TTC549 (cell line): Measurements from ENCODE around the gene NOXRED1.

Source experiments
- FAIRE-seq: peaks from 2 replicates; lab custom pipeline; 2012; peaks lifted over from hg19 to GRCh38; lab: Jason Lieb, UNC

NOXRED1 gene

GRCh38 chr14:77407158-77407557, 16.2 kb downstream of the NOXRED1 start:
- FAIRE-seq: no peak

DNA sequence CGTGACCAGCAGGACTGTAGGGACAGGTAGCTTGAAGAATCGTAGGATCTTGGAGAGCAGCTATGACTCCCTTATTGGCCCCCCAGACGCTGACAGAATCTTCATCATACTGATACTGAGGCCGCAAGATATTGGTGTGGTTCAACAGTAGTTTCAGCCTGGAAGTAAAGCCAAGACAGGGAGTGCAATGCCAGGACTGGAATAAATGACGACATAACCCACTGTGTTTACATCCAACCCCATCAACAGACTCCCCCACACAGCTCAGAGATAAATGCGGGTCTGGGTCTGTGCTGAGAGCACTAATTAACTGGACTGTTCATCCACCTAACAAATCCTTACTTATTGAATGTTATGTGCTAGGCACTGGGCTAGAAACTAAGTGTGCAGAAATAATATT, 16.6 kb downstream of the NOXRED1 start:
- no peak for FAIRE-seq

DNA sequence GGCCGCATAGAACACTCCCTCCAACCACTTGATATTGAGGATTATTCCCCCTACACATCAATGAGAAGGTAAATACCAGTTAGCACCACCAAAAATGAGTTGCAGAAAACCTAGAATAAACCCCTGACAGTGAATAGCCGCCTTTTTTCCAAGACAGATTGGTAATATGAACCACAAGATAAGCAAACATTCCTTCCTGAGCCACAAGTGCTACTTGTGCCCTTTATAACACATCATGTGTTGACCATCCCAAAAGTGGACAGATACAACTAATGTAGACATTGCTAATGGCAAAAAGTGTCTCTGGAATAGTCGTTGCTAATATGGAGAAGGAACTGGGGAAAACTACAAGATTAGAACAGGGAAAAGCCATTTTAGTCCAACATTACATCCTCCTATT, 17.2 kb downstream of the NOXRED1 start:
- FAIRE-seq: no peak

DNA sequence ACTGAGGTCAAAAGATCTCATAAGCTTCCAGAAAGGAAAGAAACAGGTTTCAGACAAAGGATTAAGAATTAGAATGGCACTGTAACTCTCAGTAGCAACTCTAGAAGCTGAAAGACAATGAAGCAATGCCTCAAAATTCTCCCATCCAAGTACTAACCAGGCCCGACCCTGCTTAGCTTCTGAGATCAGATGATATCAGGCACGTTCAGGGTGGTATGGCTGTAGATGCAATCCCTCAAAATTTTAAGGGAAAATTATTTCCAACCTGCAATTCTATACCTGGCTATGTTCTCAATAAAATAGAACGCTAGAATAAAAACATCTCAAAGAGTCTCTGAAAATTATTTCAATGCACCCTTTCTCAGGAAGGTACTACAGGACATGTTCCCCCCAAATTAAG, 19.6 kb downstream of the NOXRED1 start:
- no peak for FAIRE-seq

- no peak for FAIRE-seq
These were observed 23.1 kb downstream of the NOXRED1 start for GRCh38 chr14:77400216-77400615.

DNA sequence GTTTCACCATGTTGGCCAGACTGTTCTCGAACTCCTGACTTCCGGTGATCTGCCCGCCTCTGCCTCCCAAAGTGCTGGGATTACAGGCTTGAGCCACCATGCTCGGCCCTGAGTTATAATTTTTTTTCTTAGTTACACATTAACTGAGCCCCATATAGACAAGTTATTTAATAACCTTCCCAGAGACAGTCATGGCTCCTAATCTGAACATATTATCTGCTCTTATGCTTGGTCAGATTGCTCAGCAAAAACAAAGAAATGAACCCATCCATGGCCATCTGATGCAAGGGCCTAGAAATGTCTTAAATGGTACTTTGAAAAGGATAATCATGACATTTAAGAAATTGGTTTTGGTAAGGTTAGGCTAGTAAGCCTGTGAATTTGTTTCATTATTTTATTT, 33.1 kb downstream of the NOXRED1 start:
- no peak for FAIRE-seq

- FAIRE-seq: no peak
These were observed 44.6 kb downstream of the NOXRED1 start for GRCh38 chr14:77378701-77379100.

DNA sequence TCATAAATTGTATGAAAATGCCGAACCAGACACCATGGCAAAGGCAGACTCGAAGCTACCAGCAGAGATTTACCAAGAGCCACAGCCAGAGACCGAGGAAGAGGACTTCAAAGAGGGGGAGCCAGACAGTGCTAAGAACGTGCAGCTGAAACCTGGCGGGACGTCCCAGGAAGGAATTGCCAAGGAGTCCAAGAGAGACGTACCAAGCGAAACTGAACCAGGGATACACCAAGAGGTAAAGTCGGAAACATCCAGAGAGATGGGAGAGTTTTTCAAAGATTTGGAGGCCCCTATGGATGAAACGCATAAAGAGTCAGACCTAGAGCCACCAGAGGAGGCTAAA, 45.9 kb downstream of the NOXRED1 start:
- no peak for FAIRE-seq

DNA sequence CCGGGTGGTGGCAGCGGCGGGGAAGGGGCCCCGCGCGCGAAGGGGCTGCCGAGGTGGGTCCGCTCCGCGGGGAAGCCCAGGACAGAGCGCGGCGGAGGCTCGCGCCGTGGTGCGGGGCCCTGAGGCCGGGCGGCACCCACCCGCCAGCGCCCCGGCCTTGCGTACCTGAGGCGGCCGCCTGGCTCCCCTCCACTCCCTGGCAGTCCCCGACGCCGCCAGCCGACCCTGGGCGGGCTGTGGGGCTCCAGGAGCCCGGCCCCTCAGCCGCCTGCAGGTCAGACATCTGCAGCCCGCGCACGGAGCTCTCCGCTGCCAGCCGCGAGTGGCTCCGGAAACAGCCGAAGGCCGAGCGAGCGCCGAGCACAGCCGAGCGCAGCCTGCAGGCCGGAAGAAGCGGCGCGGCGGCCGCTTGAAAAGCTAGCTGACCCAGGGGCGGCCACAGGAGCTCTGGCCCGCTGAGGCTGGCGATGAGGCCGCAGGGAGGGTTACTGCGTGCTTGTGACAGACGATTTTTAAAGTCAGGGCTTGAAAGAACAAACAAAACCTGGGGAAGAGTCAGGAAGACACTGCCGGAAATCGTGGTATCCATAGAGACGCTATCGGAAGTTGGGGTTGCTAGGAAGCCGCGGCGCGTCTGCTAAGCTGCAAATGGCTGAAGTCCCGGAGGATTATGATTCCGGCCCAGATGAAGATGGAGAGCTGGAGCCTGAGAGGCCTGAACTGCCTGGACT, 46.4 kb downstream of the NOXRED1 start, which contains the start of the genes SAMD15 and TMED8:
TSS of gene SAMD15 (plus strand) at position 609 of the 731 bp plus-strand sequence. CDS start at position 649, 40 bp downstream.
TSS of gene TMED8 (minus strand) at position 324 of the 731 bp plus-strand sequence. CDS start at position 283, 41 bp downstream.
- no peak for FAIRE-seq

- no peak for FAIRE-seq
These were observed 47.2 kb downstream of the NOXRED1 start for GRCh38 chr14:77375973-77376770.

- FAIRE-seq: no peak
These were observed 48.0 kb downstream of the NOXRED1 start for GRCh38 chr14:77375164-77375950.

DNA sequence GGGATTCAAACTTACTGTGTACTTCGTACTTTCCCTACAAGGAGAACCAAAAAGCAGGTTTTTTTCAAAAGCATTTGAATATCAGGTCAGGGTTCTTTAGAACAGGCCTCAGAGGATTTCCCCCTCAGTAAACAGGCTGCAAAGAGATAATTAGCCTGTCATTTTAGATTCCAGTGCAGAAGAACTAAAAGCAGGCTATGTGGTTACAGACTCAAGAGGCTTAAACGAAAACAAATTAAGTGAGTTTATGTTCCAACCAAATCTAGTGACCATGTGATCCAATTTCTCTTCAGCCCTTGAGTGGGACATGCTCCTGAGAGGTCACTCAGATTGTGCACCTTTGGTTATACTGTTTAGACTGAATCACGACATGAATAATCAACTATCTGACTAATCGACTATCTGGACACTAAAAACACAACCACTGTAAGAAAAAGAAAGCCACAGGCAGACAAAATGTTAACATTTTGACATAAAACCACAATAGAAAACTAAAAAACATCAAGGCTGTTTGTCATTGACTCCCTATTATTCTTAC, 51.0 kb downstream of the NOXRED1 start:
- no peak for FAIRE-seq

DNA sequence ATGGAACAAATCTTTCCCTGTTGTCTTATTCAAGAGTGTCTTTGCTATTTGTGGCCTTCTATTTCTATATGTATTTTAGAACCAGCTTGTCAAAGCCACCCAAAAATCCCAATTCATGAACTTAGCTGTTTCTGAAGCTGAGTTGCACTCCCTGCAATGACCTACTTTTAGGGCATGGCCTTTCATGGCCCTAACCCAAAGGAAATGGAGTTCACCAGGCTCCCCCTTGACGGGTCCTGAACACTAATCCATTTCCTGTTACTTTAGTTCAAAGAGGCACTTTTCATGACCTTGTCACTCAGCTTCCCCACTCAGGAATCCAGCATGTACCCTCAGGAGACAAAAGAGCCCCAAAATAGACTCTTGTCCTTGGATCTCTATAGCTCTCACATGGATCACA, 54.0 kb downstream of the NOXRED1 start:
- no peak for FAIRE-seq

DNA sequence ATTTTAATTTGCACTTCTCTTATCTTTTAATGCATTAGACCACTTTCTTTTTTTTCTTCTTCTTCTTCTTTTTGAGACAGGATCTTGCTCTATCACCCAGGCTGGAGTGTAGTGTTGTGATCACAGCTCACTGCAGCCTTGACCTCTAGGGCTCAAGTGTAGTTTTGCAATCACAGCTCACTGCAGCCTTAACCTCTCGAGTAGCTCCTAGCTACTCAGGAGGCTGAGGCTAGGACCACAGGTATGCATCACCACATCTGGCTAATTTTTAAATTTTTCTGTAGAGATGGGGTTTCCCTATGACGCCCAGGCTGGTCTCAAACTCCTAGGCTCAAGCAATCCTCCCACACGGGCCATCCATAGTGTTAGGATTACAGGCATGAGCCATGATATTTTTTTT, 59.2 kb downstream of the NOXRED1 start:
- no peak for FAIRE-seq

DNA sequence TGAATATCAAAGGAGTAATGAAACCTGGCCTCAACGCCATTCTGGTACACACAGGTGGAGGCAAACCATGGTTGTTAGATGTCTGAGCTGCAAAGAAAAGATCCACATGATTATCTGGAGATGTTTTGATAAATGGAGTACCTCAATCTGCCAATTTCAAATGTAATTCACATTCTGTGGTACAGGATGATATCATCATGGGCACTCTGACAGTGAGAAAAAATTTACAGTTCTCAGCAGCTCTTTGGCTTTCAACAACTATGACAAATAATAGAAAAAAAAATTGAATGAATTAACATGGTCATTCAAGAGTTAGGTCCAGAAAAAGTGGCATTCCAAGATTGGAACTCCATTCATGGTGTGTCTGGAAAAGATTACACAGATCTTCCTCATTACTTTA, 63.7 kb downstream of the NOXRED1 start:
- FAIRE-seq: no peak

DNA sequence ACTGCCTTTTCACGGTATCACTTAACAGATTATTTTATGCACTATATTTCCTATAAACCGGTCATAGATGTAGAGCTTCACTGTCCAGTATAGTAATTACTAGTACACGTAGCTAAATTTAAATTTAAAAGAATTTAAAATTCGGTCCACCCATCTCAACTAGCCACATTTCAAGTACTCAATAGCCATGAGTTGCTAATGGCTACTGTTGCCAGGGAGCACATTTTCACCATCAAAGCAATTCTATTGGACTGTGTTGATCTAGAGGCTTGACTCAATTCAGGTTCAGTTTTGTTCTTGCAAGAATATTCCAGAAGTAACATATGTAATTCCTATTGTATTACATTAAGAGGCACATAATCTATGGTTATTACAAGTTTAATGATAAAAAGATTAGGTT, 66.4 kb downstream of the NOXRED1 start:
- FAIRE-seq: no peak

DNA sequence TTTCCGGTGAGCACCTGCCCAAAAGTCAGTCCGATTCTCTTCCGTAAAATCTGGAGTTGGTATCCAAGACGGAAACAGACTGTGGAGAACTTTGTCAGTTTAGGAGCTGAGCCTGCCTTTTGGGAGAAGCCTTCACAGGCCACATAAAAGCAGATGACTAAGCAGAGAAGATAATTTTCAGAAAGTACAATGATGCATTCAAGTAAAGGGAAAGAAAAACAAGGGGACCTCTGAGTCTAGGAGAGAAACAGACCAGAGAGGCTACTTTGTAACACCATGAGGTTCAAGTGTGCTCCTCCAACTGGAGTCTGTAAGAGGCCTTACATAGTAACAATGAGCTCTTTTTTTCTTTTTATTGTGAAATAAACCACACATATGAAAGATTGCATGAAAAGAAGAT, 67.5 kb downstream of the NOXRED1 start:
- FAIRE-seq: no peak

DNA sequence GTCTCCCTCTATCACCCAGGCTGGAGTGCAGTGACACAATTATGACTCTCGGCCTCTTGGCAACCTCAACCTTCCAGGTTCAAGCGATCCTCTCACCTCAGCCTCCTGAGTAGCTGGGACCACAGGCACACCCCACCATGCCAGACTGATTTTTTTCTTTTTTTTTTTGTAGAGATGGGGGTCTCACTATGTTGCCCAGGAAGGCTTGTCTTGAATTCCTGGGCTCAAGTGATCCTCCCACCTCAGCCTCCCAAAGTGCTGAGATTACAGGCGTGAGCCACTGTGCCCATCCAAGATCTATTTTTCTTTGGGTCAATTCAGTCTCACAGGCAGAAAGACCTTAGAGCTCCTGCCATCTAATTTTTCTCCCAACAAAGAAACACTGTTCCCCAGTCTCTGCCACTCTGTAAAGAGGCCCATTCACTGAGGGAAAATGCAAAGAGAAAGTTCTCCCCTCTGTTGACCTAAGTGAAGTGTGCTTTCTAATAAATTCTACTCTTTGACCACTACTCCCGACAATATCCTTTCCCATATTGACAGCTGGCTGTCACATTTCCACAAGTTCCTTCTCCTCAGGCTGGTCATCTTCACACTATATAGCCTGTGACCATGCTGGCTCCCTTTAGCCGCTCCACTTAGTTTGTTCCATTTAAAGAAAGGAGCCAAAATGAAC, 69.7 kb downstream of the NOXRED1 start:
- FAIRE-seq: no peak

- FAIRE-seq: no peak
These were observed 75.6 kb downstream of the NOXRED1 start for GRCh38 chr14:77347751-77348150.

DNA sequence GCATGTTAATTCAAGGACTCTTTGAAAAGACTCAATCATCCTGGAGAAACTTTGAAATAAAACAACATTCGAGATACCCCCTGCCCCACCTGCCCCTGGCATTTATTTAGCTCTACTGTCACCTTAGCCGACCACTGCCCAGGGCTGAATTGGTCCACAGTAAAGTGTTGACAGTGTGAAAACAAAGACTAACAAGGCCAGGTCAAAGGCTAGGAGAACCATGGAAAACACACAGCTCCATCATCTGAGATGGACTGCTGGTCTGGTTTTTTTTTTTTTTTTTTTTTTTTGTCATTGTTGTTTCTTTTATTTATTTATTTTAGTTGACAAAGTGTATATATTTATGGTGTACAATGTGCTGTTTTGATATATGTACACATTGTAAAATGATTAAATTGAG, 76.8 kb downstream of the NOXRED1 start:
- FAIRE-seq: no peak

- no peak for FAIRE-seq
These were observed 78.8 kb downstream of the NOXRED1 start for GRCh38 chr14:77344377-77344996.
